ENCODE data around the gene GARIN5B.

GARIN5B gene

DNA sequence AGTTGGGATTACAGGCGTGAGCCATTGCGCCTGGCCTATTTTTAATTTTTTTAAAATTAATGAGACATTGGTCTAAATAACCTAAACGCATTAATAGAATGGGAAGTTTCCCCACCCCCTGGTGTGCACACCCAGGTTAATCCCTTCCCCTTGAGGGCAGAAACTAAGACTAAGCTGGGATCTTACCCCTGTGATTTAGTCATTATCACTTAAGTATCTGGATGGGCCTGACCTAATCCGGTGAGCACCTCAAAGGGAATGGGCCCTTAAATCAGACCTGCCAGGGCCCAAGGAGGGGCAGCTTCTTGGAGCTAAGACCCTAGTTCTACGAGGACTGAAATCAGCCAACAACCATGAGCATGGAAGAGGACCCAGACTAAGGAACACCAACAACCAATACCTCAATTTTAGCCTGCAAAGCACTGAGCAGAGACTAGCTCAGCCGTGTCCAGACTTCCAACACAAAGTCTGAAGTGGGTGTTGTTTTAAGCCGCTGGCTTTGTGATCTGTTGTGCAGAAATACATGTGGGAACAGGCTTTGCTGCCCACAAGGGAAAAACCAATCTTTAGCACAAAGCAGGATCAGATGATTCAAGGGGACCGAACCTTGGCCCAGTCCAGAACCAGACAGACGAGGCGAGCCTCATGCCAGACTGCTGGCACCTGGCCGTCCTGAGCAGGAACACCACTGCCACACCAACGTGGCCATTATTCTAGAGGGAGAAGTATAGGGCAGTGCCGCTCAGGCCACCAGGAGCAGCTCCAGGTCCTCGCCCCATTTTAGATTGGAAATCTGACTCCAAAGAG is 37.4 kb upstream of the GARIN5B start:
- H2AFZ ChIP-seq: no peak overlapping the region
- no peak overlapping the region for H3K4me3 ChIP-seq (ENCODE audit: low read depth, low read length)
- TF ChIP-seq, protein P1, sequence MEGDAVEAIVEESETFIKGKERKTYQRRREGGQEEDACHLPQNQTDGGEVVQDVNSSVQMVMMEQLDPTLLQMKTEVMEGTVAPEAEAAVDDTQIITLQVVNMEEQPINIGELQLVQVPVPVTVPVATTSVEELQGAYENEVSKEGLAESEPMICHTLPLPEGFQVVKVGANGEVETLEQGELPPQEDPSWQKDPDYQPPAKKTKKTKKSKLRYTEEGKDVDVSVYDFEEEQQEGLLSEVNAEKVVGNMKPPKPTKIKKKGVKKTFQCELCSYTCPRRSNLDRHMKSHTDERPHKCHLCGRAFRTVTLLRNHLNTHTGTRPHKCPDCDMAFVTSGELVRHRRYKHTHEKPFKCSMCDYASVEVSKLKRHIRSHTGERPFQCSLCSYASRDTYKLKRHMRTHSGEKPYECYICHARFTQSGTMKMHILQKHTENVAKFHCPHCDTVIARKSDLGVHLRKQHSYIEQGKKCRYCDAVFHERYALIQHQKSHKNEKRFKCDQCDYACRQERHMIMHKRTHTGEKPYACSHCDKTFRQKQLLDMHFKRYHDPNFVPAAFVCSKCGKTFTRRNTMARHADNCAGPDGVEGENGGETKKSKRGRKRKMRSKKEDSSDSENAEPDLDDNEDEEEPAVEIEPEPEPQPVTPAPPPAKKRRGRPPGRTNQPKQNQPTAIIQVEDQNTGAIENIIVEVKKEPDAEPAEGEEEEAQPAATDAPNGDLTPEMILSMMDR (IDR thresholded peaks at IDR 0.05): no peak
- no peak overlapping the region for H3K4me2 ChIP-seq (ENCODE audit: low read length)
- peaks cover 3% of the 10 kb centered on the region for H3K79me2 ChIP-seq
- no peaks in the 10 kb centered on the region for H3K27me3 ChIP-seq (ENCODE audit: control insufficient read depth, insufficient read depth, low read length)
- no peaks in the 10 kb centered on the region for H3K4me1 ChIP-seq
- H3K9me3 ChIP-seq (ENCODE audit: control insufficient read depth, low read length): no peaks in the 10 kb centered on the region
- H3K27ac ChIP-seq: no peak overlapping the region
- no peak overlapping the region for H3K9ac ChIP-seq
- no peaks in the 10 kb centered on the region for H3K36me3 ChIP-seq (ENCODE audit: control insufficient read depth, insufficient read depth, low read length)

DNA sequence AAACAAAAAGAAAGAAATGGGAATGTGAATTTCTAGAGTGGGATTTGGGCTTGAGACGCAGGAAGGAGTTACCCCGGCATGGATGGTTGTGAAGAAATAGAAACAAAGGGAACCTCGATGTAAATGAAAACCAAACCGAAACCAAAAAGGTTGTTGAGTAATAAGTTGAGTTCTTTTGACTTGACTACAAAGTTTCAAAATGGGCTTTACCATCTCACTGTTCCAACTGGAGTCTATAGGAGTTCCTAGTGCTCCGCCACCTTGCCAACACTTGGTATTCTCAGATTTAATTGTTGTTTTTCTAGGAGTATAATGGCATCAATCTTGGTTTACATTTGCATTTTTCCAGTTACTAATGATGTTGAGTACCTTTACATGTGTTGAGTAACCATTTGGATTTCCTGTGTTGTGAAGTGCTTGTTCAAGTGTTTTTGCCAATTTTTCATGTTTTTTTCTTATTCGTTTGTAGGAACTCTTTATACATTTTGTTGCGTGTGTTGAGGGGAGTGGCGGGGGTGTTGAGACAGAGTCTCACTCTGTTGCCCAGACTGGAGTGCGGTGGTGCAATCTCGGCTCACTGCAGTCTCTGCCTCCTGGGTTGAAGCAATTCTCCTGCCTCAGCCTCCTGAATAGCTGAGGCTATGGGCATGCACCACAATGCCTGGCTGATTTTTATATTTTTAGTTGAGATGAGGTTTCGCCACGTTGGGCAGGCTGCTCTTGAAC is 35.3 kb upstream of the GARIN5B start:
- no peaks in the 10 kb centered on the region for H3K4me1 ChIP-seq
- no peaks in the 10 kb centered on the region for H3K36me3 ChIP-seq (ENCODE audit: control insufficient read depth, insufficient read depth, low read length)
- no peak overlapping the region for H2AFZ ChIP-seq
- H3K79me2 ChIP-seq: peaks cover 3% of the 10 kb centered on the region
- no peaks in the 10 kb centered on the region for H3K9me3 ChIP-seq (ENCODE audit: control insufficient read depth, low read length)
- H3K27me3 ChIP-seq (ENCODE audit: control insufficient read depth, insufficient read depth, low read length): no peaks in the 10 kb centered on the region
- H3K4me3 ChIP-seq (ENCODE audit: low read depth, low read length): no peak overlapping the region
- no peak overlapping the region for H3K9ac ChIP-seq
- no peak overlapping the region for H3K27ac ChIP-seq
- TF ChIP-seq, protein P1 (IDR thresholded peaks at IDR 0.05): no peak
- H3K4me2 ChIP-seq (ENCODE audit: low read length): no peak overlapping the region

DNA sequence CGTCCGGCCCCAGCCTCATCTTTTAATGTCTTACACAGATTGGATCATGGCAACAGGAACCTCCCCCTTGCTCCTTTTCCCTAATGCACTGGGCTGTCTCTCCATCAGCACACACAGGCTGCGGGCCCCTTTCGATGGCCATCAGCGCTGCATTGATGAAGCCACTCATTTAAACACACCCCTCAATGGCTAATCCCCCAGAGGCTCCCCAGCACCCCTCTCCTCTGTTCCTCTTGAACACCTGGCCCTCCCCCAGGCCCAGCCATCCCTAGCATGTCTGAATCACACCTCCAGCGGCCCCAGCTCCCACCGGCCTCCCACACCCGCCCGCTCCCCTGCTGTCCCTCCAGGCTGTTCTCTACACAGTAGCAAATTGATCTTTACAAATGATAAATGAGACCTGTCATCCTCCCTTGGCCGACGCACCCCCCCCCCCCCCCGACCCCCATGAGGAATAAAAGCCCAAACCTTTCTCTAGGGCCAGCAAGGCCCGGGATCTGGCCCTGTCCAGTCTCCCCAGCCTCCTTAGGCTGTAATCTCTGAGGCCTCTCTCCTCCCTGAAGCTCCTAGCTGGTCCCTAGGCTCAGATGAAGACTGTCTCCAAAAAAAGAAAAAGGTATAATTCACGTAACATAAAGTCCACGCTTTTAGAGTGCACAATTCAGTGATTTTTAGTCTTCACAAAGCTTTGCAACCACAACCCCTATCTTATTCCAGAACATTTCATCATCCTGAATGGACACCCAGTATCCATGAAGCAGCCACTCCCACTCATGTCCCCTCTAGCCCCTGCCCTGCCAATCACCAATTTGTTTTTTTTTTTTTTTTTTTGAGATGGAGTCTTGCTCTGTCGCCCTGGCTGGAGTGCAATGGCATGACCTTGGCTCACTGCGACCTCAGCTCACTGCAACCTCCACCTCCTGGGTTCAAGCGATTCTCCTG is 30.0 kb upstream of the GARIN5B start:
- Histone ChIP-seq H3K27me3 (ENCODE audit: control insufficient read depth, insufficient read depth, low read length) (no peaks in the 10 kb centered on the region), H3K9ac (no peak overlapping the region), H3K4me2 (ENCODE audit: low read length) (no peak overlapping the region), H3K27ac (no peak overlapping the region), H3K4me1 (peaks cover 2% of the 10 kb centered on the region), H3K36me3 (ENCODE audit: control insufficient read depth, insufficient read depth, low read length) (no peaks in the 10 kb centered on the region), H2AFZ (no peak overlapping the region), H3K4me3 (ENCODE audit: low read depth, low read length) (no peak overlapping the region), H3K79me2 (peaks cover 10% of the 10 kb centered on the region), H3K9me3 (ENCODE audit: control insufficient read depth, low read length) (no peaks in the 10 kb centered on the region)
- TF ChIP-seq, protein P1 (IDR thresholded peaks at IDR 0.05): no peak

DNA sequence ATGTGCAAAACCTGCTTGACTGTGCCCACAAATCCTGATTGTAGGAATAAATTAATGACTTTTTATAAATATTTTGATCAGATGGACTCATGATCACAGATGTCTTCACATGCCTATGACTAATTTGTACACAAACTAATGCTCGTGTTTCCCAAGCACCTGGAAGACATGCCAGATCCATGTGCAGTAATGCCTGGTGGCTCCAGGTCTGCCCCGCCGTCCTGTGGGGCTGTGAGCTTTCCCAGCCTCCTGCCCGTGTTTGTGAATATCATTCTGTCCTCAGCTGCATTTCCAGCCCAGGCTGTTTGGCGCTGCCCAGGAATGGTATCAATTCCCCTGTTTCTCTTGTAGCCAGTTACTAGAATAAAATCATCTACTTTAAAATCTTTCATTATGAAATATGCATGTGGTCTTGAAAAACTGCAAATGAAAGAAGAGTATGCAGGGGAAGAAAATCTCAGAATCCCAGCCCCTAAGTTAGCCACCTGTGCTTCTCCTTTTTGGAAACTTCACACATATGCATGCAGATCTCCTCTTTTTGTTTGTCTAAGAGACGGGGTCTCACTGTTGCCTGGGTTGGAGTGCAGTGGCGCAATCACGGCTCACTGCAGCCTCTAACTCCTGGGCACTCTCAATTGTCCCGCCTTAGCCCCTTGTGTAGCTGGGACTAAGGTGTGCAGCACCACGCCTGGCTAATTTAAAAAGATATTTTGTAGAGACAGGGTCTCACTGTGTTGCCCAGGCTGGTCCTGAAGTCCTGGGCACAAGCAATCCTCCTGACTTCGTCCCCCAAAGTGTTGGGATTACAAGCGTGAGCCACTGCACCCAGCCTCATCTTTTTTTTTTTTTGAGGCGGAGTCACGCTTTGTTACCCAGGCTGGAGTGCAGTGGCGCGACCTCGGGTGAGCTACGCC is 28.9 kb upstream of the GARIN5B start:
- H3K79me2 ChIP-seq: peaks cover 21% of the 10 kb centered on the region
- peaks cover 11% of the 10 kb centered on the region for H3K4me1 ChIP-seq
- H3K4me2 ChIP-seq (ENCODE audit: low read length): no peak overlapping the region
- no peak overlapping the region for H3K4me3 ChIP-seq (ENCODE audit: low read depth, low read length)
- H3K27me3 ChIP-seq (ENCODE audit: control insufficient read depth, insufficient read depth, low read length): no peaks in the 10 kb centered on the region
- H3K9ac ChIP-seq: no peak overlapping the region
- H3K9me3 ChIP-seq (ENCODE audit: control insufficient read depth, low read length): no peaks in the 10 kb centered on the region
- no peaks in the 10 kb centered on the region for H3K36me3 ChIP-seq (ENCODE audit: control insufficient read depth, insufficient read depth, low read length)
- no peak overlapping the region for H2AFZ ChIP-seq
- no peak overlapping the region for H3K27ac ChIP-seq
- TF ChIP-seq, protein P1 (IDR thresholded peaks at IDR 0.05): no peak
